Measurements from ENCODE around the gene PARD3B.

PARD3B gene

GRCh38 chr2:204892506-204893255 lies 347.4 kb downstream of the PARD3B start:
- no peak overlapping the region for H3K4me3 ChIP-seq (ENCODE audit: low read depth, low read length)
- TF ChIP-seq CTCF (IDR thresholded peaks at IDR 0.05; ENCODE audit: control insufficient read depth, extremely low read depth, insufficient read depth), result no peak
- no peak for DNase-seq (ENCODE audit: low read depth)

- no peak overlapping the region for H3K4me3 ChIP-seq (ENCODE audit: low read depth, low read length)
- TF ChIP-seq CTCF (IDR thresholded peaks at IDR 0.05; ENCODE audit: control insufficient read depth, extremely low read depth, insufficient read depth), result no peak
- DNase-seq (ENCODE audit: low read depth), result no peak
These were observed 350.9 kb downstream of the PARD3B start for GRCh38 chr2:204896146-204896545.

DNA sequence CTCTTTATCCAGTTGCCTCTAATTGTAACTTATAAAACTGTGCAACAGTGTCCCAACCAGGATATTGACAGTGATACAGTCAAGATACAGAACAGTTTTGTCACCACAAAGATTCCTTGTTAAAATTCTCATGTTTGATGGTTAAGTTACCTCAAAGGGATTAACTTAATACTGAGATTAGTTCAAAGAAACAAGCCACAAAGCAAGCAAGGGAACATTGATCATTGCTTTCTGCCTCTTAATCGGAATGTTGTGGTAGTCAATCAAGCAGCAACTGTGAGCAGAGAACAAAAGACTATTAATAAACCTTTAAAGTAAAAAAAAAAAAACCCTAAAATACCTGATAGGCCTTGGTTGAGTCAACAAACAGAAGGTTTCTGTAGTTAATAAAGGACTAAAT lies 352.3 kb downstream of the PARD3B start:
- no peak for DNase-seq (ENCODE audit: low read depth)
- TF ChIP-seq CTCF (IDR thresholded peaks at IDR 0.05; ENCODE audit: control insufficient read depth, extremely low read depth, insufficient read depth), result no peak
- no peak overlapping the region for H3K4me3 ChIP-seq (ENCODE audit: low read depth, low read length)

DNA sequence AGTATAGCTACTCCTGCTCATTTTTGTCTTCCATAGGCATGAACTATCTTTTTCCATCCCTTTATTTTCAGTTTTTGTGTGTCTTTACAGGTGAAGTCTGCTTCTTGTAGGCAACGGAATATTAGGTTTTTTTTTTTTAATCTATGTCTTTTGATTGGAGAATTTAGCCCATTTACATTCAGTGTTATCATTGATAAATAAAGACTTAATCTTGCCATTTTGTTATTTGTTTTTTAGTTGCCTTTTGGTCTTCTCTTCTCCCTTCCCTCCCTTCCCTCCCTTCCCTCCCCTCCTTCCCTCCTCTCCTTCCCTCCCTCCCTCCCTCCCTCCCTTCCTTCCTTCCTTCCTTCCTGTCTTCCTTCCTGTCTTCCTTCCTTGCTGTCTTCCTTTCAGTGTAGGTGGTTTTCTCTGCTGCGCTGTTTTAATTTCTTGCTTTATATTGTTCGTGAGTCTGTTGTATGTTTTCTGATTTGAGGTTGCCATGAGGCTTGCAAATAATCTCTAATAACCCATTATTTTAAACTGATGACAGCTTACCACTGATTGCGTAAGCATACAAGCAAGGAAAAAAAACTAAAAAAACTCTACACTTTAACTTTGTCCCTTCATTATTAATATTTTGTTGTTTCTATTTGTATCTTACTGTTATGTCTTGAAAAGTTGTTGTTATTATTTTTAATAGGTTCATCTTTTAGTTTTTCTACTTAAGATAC lies 353.8 kb downstream of the PARD3B start:
- H3K4me3 ChIP-seq (ENCODE audit: low read depth, low read length), result no peak overlapping the region
- no peak for DNase-seq (ENCODE audit: low read depth)
- TF ChIP-seq CTCF (IDR thresholded peaks at IDR 0.05; ENCODE audit: control insufficient read depth, extremely low read depth, insufficient read depth), result no peak

DNA sequence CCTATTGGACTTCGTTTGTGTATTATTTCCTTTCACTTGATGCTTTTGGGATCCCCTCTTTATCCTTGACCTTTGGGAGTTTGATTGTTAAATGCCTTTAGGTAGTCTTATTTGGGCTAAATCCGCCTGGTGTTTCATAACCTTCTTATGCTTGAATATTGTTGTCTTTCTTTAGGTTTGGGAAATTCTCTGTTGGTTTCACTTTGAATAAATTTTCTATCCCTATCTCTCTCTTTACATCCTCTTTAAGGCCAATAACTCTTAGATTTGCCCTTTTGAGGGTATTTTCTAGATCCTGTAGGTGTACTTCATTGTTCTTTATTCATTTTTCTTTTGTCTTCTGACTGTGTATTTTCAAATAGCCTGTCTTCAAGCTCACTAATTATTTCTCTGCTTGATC lies 354.7 kb downstream of the PARD3B start:
- DNase-seq (ENCODE audit: low read depth), result no peak
- no peak for TF ChIP-seq CTCF (IDR thresholded peaks at IDR 0.05; ENCODE audit: control insufficient read depth, extremely low read depth, insufficient read depth)
- no peak overlapping the region for H3K4me3 ChIP-seq (ENCODE audit: low read depth, low read length)

GRCh38 chr2:204900487-204900886 lies 355.2 kb downstream of the PARD3B start:
- peak; percentile 82 for DNase-seq (ENCODE audit: low read depth)
- TF ChIP-seq CTCF (IDR thresholded peaks at IDR 0.05; ENCODE audit: control insufficient read depth, extremely low read depth, insufficient read depth), result no peak
- H3K4me3 ChIP-seq (ENCODE audit: low read depth, low read length), result no peak overlapping the region
